ENCODE data around the gene KDM1A.

Gene KDM1A

DNA sequence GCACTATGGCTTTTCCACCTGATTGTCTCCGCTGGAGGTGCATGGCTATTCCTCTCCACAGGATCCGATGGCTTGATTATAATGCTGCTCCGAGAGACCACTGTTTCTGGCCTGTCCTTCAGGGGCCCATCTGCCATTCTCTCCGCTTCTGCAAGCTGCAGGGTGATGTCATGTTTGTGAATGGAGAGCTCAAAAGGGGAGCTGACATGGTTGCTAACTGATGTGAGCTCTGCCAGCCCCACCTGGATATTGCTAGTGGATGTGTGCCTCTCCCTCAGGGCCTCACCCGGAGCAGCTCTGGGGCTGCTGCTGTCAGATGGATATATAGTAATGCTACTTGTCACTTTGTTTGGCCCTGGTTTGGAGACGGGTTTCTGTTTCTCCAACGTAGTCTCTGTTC lies 72.3 kb downstream of the KDM1A start:
- TF ChIP-seq, protein P1, sequence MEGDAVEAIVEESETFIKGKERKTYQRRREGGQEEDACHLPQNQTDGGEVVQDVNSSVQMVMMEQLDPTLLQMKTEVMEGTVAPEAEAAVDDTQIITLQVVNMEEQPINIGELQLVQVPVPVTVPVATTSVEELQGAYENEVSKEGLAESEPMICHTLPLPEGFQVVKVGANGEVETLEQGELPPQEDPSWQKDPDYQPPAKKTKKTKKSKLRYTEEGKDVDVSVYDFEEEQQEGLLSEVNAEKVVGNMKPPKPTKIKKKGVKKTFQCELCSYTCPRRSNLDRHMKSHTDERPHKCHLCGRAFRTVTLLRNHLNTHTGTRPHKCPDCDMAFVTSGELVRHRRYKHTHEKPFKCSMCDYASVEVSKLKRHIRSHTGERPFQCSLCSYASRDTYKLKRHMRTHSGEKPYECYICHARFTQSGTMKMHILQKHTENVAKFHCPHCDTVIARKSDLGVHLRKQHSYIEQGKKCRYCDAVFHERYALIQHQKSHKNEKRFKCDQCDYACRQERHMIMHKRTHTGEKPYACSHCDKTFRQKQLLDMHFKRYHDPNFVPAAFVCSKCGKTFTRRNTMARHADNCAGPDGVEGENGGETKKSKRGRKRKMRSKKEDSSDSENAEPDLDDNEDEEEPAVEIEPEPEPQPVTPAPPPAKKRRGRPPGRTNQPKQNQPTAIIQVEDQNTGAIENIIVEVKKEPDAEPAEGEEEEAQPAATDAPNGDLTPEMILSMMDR (IDR thresholded peaks at IDR 0.05), result no peak
- H3K27ac ChIP-seq, result no peak overlapping the region
- H3K36me3 ChIP-seq, result peaks cover 20% of the 10 kb centered on the region
- H3K27me3 ChIP-seq, result no peaks in the 10 kb centered on the region
- H3K9me3 ChIP-seq, result no peaks in the 10 kb centered on the region
- no peak overlapping the region for H3K4me3 ChIP-seq (ENCODE audit: low read depth in 1 of 2, low read length in 1 of 2)
- no peaks in the 10 kb centered on the region for H3K4me1 ChIP-seq (ENCODE audit: control insufficient read depth in 1 of 2, insufficient read depth in 1 of 2, low read depth in 1 of 2, low read length in 1 of 2)

- peaks cover 17% of the 10 kb centered on the region for H3K36me3 ChIP-seq
Observed at GRCh38 chr1:23092447-23092846, 73.2 kb downstream of the KDM1A start.

DNA sequence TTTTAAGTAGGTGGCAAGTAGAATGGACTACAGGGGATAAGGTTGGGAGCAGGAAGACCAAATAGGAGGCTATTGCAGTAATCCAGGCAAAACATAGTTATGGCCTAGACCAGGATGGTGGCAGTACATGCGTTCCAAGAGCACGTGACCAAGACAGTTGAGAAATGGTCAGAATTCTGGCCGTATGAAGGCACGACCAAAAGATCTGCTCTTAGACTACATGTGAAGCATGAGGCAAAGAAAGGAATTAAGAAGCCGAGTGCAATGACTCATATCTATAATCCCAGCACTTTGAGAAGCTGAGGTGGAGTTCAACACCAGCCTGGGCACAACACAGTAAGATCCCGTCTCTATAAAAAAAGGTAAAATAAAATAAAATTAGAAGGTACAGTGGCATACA lies 78.0 kb downstream of the KDM1A start:
- H3K27ac ChIP-seq, result no peak overlapping the region
- no peaks in the 10 kb centered on the region for H3K9me3 ChIP-seq
- H3K4me1 ChIP-seq (ENCODE audit: control insufficient read depth in 1 of 2, insufficient read depth in 1 of 2, low read depth in 1 of 2, low read length in 1 of 2), result peaks cover 0 to 4% of the 10 kb centered on the region in 2 experiments
- TF ChIP-seq, protein P1 (IDR thresholded peaks at IDR 0.05), result no peak
- H3K27me3 ChIP-seq, result no peaks in the 10 kb centered on the region
- peaks cover 7% of the 10 kb centered on the region for H3K36me3 ChIP-seq
- H3K4me3 ChIP-seq (ENCODE audit: low read depth in 1 of 2, low read length in 1 of 2), result no peak overlapping the region

More at GRCh38 chr1:23092447-23092846, 73.2 kb downstream of the KDM1A start:
- TF ChIP-seq, protein P1 (IDR thresholded peaks at IDR 0.05), result no peak
- no peaks in the 10 kb centered on the region for H3K27me3 ChIP-seq
- no peak overlapping the region for H3K4me3 ChIP-seq (ENCODE audit: low read depth in 1 of 2, low read length in 1 of 2)
- H3K4me1 ChIP-seq (ENCODE audit: control insufficient read depth in 1 of 2, insufficient read depth in 1 of 2, low read depth in 1 of 2, low read length in 1 of 2), result no peaks in the 10 kb centered on the region
- H3K9me3 ChIP-seq, result no peaks in the 10 kb centered on the region
- no peak overlapping the region for H3K27ac ChIP-seq

GRCh38 chr1:23098463-23099170 lies 79.3 kb downstream of the KDM1A start:
- Histone ChIP-seq H3K4me1 (ENCODE audit: control insufficient read depth in 1 of 2, insufficient read depth in 1 of 2, low read depth in 1 of 2, low read length in 1 of 2) (peaks cover 0 to 4% of the 10 kb centered on the region in 2 experiments), H3K9me3 (no peaks in the 10 kb centered on the region), H3K27me3 (no peaks in the 10 kb centered on the region), H3K27ac (no peak overlapping the region), H3K4me3 (ENCODE audit: low read depth in 1 of 2, low read length in 1 of 2) (no peak overlapping the region), H3K36me3 (peaks cover 3% of the 10 kb centered on the region)
- TF ChIP-seq, protein P1 (IDR thresholded peaks at IDR 0.05), result peak; percentile 41

DNA sequence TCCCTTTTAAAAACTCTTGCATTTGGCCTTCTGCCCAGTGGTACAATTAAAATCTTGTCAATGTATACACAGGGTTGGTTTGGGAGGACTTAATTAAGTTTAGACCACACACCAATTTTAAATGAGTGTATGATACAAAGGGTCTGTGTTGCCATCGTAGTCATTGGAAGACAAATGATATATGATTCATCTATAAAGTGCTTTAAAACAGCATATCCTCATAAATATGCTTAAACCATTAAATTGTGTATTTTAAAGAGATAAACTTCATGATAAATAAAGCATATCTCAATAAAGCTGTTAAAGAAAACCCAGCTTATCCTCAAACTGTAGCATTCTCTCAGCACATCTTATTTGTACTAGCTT lies 79.9 kb downstream of the KDM1A start:
- TF ChIP-seq, protein P1 (IDR thresholded peaks at IDR 0.05), result no peak
- Histone ChIP-seq H3K27ac (no peak overlapping the region), H3K27me3 (no peaks in the 10 kb centered on the region), H3K9me3 (no peaks in the 10 kb centered on the region), H3K36me3 (peaks cover under 1% of the 10 kb centered on the region), H3K4me1 (ENCODE audit: control insufficient read depth in 1 of 2, insufficient read depth in 1 of 2, low read depth in 1 of 2, low read length in 1 of 2) (peaks cover 0 to 4% of the 10 kb centered on the region in 2 experiments), H3K4me3 (ENCODE audit: low read depth in 1 of 2, low read length in 1 of 2) (no peak overlapping the region)
